H1 (cell line): ENCODE data around the gene PARD3. TPM values are rescaled to one million over a fixed set of nuclear protein-coding genes. Genes with fewer than 3 reads are reported as not detected.

Experiments used
- CTCF ChIA-PET: fragments of 300-600 bp; sonication (Branson Sonifier 250); formaldehyde crosslinking; loops from one replicate; lab custom pipeline; 2021; ENCODE audit not compliant: partially characterized antibody; lab: Charles Lee
- POLR2A ChIA-PET: fragments of 300-600 bp; sonication (Branson Sonifier 250); formaldehyde crosslinking; loops from one replicate; lab custom pipeline; 2021; ENCODE audit warnings: inconsistent platforms; ENCODE audit not compliant: partially characterized antibody; lab: Charles Lee
- DNase-seq, 2 experiments: peaks; one replicate each; pipeline versions ENCODE4 v3.0.0 to v3.0.0-alpha.2; 2010 to 2022; ENCODE audit warnings: low spot score in 2 of 2, low read depth in 1 of 2, mixed read lengths in 1 of 2
- FAIRE-seq: peaks from 2 replicates; lab custom pipeline; 2011; peaks lifted over from hg19 to GRCh38; lab: Jason Lieb, UNC
- H2AFZ ChIP-seq: 2 replicates; pipeline ENCODE4 v1.8.1; 2012; ENCODE audit warnings: low read length, inconsistent platforms
- H2AK5ac ChIP-seq: 2 replicates; pipeline ENCODE4 v1.6.1; 2013; ENCODE audit warnings: low read depth, low read length
- H2BK120ac ChIP-seq: replicated peaks from 2 replicates; pipeline ENCODE3; 2013; ENCODE audit warnings: low read depth, low read length, inconsistent platforms
- H2BK12ac ChIP-seq: 2 replicates; pipeline ENCODE4 v1.6.1; 2013; ENCODE audit warnings: low read depth, low read length
- H2BK15ac ChIP-seq: 2 replicates; pipeline ENCODE4 v1.6.1; 2013; ENCODE audit warnings: low read length
- H2BK20ac ChIP-seq: 2 replicates; pipeline ENCODE4 v1.6.1; 2013; ENCODE audit warnings: low read length
- H2BK5ac ChIP-seq: 2 replicates; pipeline ENCODE4 v1.6.1; 2013; ENCODE audit warnings: low read depth, low read length
- H3K14ac ChIP-seq: 2 replicates; pipeline ENCODE4 v1.6.1; 2013; ENCODE audit warnings: inconsistent platforms; ENCODE audit not compliant: insufficient read length
- H3K18ac ChIP-seq: 2 replicates; pipeline ENCODE4 v1.6.1; 2013; ENCODE audit warnings: low read length; ENCODE audit errors: extremely low read depth
- H3K23ac ChIP-seq: 2 replicates; pipeline ENCODE4 v1.6.1; 2013; ENCODE audit warnings: inconsistent platforms; ENCODE audit not compliant: insufficient read length
- H3K23me2 ChIP-seq: 2 replicates; pipeline ENCODE4 v1.6.1; 2013; ENCODE audit warnings: low read depth, low read length
- H3K27ac ChIP-seq: 2 replicates; pipeline ENCODE4 v1.6.1; 2011; ENCODE audit warnings: low read depth, low read length, inconsistent platforms
- H3K27me3 ChIP-seq, 4 experiments: replicated peaks in 1 of 4; 1 replicate in 1 of 4; 2 replicates in 3 of 4; pipeline versions ENCODE4 v1.6.1 to v1.8.1; 2011 to 2013; ENCODE audit warnings: low read length in 3 of 4, mild to moderate bottlenecking in 3 of 4, inconsistent platforms in 2 of 4, mixed read lengths in 2 of 4, moderate library complexity in 1 of 4; ENCODE audit not compliant: control insufficient read depth in 3 of 4, insufficient read depth in 3 of 4; ENCODE audit errors: extremely low read depth in 1 of 4
- H3K36me3 ChIP-seq, 4 experiments: 2 replicates each; pipeline versions ENCODE4 v1.6.1 to v1.8.1; 2011 to 2013; ENCODE audit warnings: mild to moderate bottlenecking in 4 of 4, low read length in 3 of 4, moderate library complexity in 2 of 4, control low read depth in 1 of 4, inconsistent platforms in 1 of 4; ENCODE audit not compliant: insufficient read depth in 4 of 4, control insufficient read depth in 2 of 4
- H3K4ac ChIP-seq: replicated peaks from 2 replicates; pipeline ENCODE3; 2013; ENCODE audit warnings: low read length, low read depth, mixed read lengths, inconsistent platforms; ENCODE audit not compliant: insufficient read length
- H3K4me1 ChIP-seq, 4 experiments: replicated peaks in 1 of 4; 1 replicate in 1 of 4; 2 replicates in 3 of 4; pipeline versions ENCODE4 v1.6.1 to v1.8.1; 2011 to 2013; ENCODE audit warnings: low read length in 3 of 4, inconsistent platforms in 2 of 4, mixed read lengths in 1 of 4; ENCODE audit not compliant: insufficient read depth in 4 of 4, control insufficient read depth in 3 of 4
- H3K4me2 ChIP-seq, 2 experiments: 2 replicates each; pipeline versions ENCODE4 v1.6.1 to v1.8.1; 2011 to 2013; ENCODE audit warnings: low read depth in 2 of 2, low read length in 2 of 2, control low read depth in 1 of 2, inconsistent platforms in 1 of 2, mild to moderate bottlenecking in 1 of 2; ENCODE audit not compliant: insufficient read depth in 1 of 2
- H3K4me3 ChIP-seq, 4 experiments: fragments of 200-600, 300-600 bp in 1 of 4; sonication (generic), shearing (Covaris generic), sonication (Bioruptor Twin) in 1 of 4; 2 replicates each; pipeline versions ENCODE4 v1.5.1 to v1.8.1; 2011 to 2016; ENCODE audit warnings: low read length in 4 of 4, low read depth in 3 of 4, control low read depth in 2 of 4, inconsistent platforms in 2 of 4, mild to moderate bottlenecking in 2 of 4, mixed read lengths in 1 of 4, moderate library complexity in 1 of 4; ENCODE audit not compliant: insufficient read depth in 2 of 4; ENCODE audit errors: extremely low read depth in 1 of 4
- H3K56ac ChIP-seq: replicated peaks from 2 replicates; pipeline ENCODE3; 2013; ENCODE audit warnings: low read depth, mild to moderate bottlenecking, mixed read lengths, low read length, inconsistent platforms; ENCODE audit not compliant: insufficient read length
- H3K79me1 ChIP-seq: 2 replicates; pipeline ENCODE4 v1.6.1; 2013; ENCODE audit warnings: low read depth, low read length, control low read depth
- H3K79me2 ChIP-seq, 2 experiments: 2 replicates each; pipeline versions ENCODE4 v1.6.1 to v1.8.1; 2012 to 2013; ENCODE audit warnings: low read length in 2 of 2, mild to moderate bottlenecking in 2 of 2, inconsistent platforms in 1 of 2; ENCODE audit not compliant: insufficient read depth in 2 of 2, control insufficient read depth in 1 of 2
- H3K9ac ChIP-seq, 4 experiments: replicated peaks in 1 of 4; 1 replicate in 1 of 4; 2 replicates in 3 of 4; pipeline versions ENCODE4 v1.6.1 to v1.8.1; 2011 to 2013; ENCODE audit warnings: low read depth in 3 of 4, low read length in 3 of 4, control low read depth in 2 of 4, mild to moderate bottlenecking in 2 of 4, moderate library complexity in 2 of 4, inconsistent platforms in 1 of 4; ENCODE audit errors: extremely low read depth in 1 of 4
- H3K9me3 ChIP-seq, 2 experiments: 2 replicates each; pipeline versions ENCODE4 v1.6.1 to v1.8.1; 2012 to 2013; ENCODE audit warnings: mild to moderate bottlenecking in 2 of 2, moderate library complexity in 2 of 2, control low read depth in 1 of 2, inconsistent platforms in 1 of 2, low read depth in 1 of 2, low read length in 1 of 2, mixed read lengths in 1 of 2; ENCODE audit not compliant: insufficient read depth in 2 of 2
- H4K20me1 ChIP-seq, 2 experiments: replicated peaks in 1 of 2; 2 replicates each; pipeline versions ENCODE3 to v1.8.1; 2011 to 2013; ENCODE audit warnings: inconsistent platforms in 2 of 2, low read length in 2 of 2, mild to moderate bottlenecking in 1 of 2; ENCODE audit not compliant: insufficient read depth in 2 of 2, control insufficient read depth in 1 of 2
- H4K5ac ChIP-seq: 2 replicates; pipeline ENCODE4 v1.6.1; 2013; ENCODE audit warnings: low read length, low read depth, mixed read lengths, inconsistent platforms; ENCODE audit not compliant: insufficient read length
- H4K8ac ChIP-seq: 2 replicates; pipeline ENCODE4 v1.8.0; 2013; ENCODE audit warnings: mild to moderate bottlenecking, moderate library complexity, low read length, inconsistent platforms; ENCODE audit not compliant: insufficient read depth; ENCODE audit errors: extremely low read depth
- H4K91ac ChIP-seq: replicated peaks from 2 replicates; pipeline ENCODE3; 2013; ENCODE audit warnings: low read length, mixed read lengths, inconsistent platforms; ENCODE audit not compliant: insufficient read length
- BACH1 ChIP-seq: IDR thresholded peaks from 2 replicates; pipeline ENCODE4 v1.6.1; 2012; ENCODE audit warnings: low read length, improper control_type of control experiment
- CTBP2 ChIP-seq: IDR thresholded peaks from 2 replicates; pipeline ENCODE4 v1.7.0; 2011; ENCODE audit warnings: borderline replicate concordance, mild to moderate bottlenecking, moderate library complexity, mixed read lengths, low read length; ENCODE audit not compliant: insufficient read depth, insufficient read length
- EZH2 ChIP-seq: fragments of 200-600 bp; sonication (generic); IDR thresholded peaks from 2 replicates; pipeline ENCODE4 v1.7.1; 2012; ENCODE audit warnings: low read depth, mild to moderate bottlenecking, moderate library complexity, low read length, inconsistent platforms; ENCODE audit not compliant: severe bottlenecking
- JUND ChIP-seq: IDR thresholded peaks from 2 replicates; pipeline ENCODE4 v1.6.1; 2011; ENCODE audit warnings: mild to moderate bottlenecking, improper control_type of control experiment, low read length
- KDM5A ChIP-seq: fragments of 200-600 bp; IDR thresholded peaks from 2 replicates; pipeline ENCODE4 v1.7.1; 2012; ENCODE audit warnings: mild to moderate bottlenecking, low read length, inconsistent platforms, mixed read lengths
- POU5F1 ChIP-seq: IDR thresholded peaks from 2 replicates; pipeline ENCODE4 v1.6.1; 2011; ENCODE audit warnings: low read depth, mild to moderate bottlenecking, low read length, moderate library complexity
- RAD21 ChIP-seq, 2 experiments: IDR thresholded peaks in 1 of 2; conservative IDR thresholded peaks in 1 of 2; 2 replicates each; pipeline ENCODE4 v1.6.1; 2011; ENCODE audit warnings: low read depth in 2 of 2, low read length in 2 of 2, improper control_type of control experiment in 1 of 2, inconsistent platforms in 1 of 2, mild to moderate bottlenecking in 1 of 2, moderate library complexity in 1 of 2
- RBBP5 ChIP-seq: IDR thresholded peaks from 2 replicates; pipeline ENCODE4 v1.7.1; 2012; ENCODE audit warnings: low read depth, mild to moderate bottlenecking, inconsistent platforms, low read length, moderate library complexity, borderline replicate concordance
- RXRA ChIP-seq: IDR thresholded peaks from 2 replicates; pipeline ENCODE4 v1.6.1; 2011; ENCODE audit warnings: low read depth, mild to moderate bottlenecking, low read length, moderate library complexity; ENCODE audit not compliant: insufficient read depth
- SIX5 ChIP-seq: IDR thresholded peaks from 2 replicates; pipeline ENCODE4 v1.6.1; 2011; ENCODE audit warnings: mild to moderate bottlenecking, low read depth, low read length
- SP4 ChIP-seq: IDR thresholded peaks from 2 replicates; pipeline ENCODE4 v1.6.1; 2012; ENCODE audit warnings: low read length, inconsistent platforms
- TAF7 ChIP-seq: optimal IDR thresholded peaks from 2 replicates; pipeline ENCODE3; 2011; ENCODE audit warnings: low read depth, mild to moderate bottlenecking, inconsistent platforms, low read length, moderate library complexity, borderline replicate concordance
- TBP ChIP-seq: IDR thresholded peaks from 2 replicates; pipeline ENCODE4 v1.6.1; 2011; ENCODE audit warnings: low read depth, low read length, improper control_type of control experiment
- WGBS, 2 experiments: shearing (Covaris generic) in 1 of 2; methylation state at CpG; one replicate each; pipeline versions ENCODE4 v1.1.6 to v1.1.7; 2013 to 2015; ENCODE audit warnings: low lambda C conversion rate in 2 of 2, mixed read lengths in 2 of 2, inconsistent platforms in 1 of 2, low coverage in 1 of 2, missing lambda C conversion rate in 1 of 2; ENCODE audit not compliant: insufficient replicate concordance in 2 of 2, insufficient coverage in 1 of 2, insufficient read length in 1 of 2; ENCODE audit errors: extremely low coverage in 1 of 2, missing lambda C conversion rate in 1 of 2; 5-methylcytosine and 5-hydroxymethylcytosine counted together
- polyA plus RNA-seq, 7 experiments: library from polyadenylated mRNA; depleted of rRNA in 3 of 7; stranded (reverse) in 5 of 7; unstranded in 2 of 7; fragments of >200 nt in 5 of 7; fragments of 200-250 nt in 2 of 7; gene quantifications; 1 replicate in 5 of 7; 2 replicates in 1 of 7; 4 replicates in 1 of 7; pipeline versions ENCODE4 v1.2.1 to v1.2.3, GENCODE V29; 2011 to 2013; ENCODE audit warnings: missing spikeins in 2 of 7, mixed read lengths in 2 of 7
- total RNA-seq: library from RNA; stranded (reverse); fragmentation: NEBNext Ultra II Directional; extraction: Animal tissue kit (Norgen Biotek cat#: 25700); gene quantifications from 2 replicates; pipeline ENCODE4 v1.2.1, GENCODE V29; 2021
- TF ChIP-seq, protein P1 (sequence below): IDR thresholded peaks from 2 replicates; pipeline ENCODE4 v1.6.1; 2011; ENCODE audit warnings: low read depth, mild to moderate bottlenecking, low read length; ENCODE audit not compliant: insufficient read depth

The PARD3 gene
- total and polyA plus RNA-seq, 2 of the 8 experiments (the other 6 are each of a cell fraction or from before 2014, with no cell fraction given): 19.7 to 49.1 TPM

- DNase-seq (no peak), FAIRE-seq (no peak)
- peaks cover 0 to 2% (median 1%) of the 10 kb centered on the region in 4 experiments; a peak in 2 of 7 replicates for H3K4me1 ChIP-seq
- no peak overlapping the region for H2BK120ac ChIP-seq
- H3K23me2 ChIP-seq: no peaks in the 10 kb centered on the region
- no peak overlapping the region for H2BK20ac ChIP-seq
- ChIA-PET CTCF (interaction anchor here (0.6 to 2.0 kb wide), 4 partner anchors 9 to 275 kb away, joined by 3 to 5 read pairs (median 4); no protein-coding TSS in a partner anchor), POLR2A (no interaction called here)
- no peak overlapping the region for H2BK5ac ChIP-seq
- H3K23ac ChIP-seq: no peak overlapping the region
- no peak overlapping the region for H3K27ac ChIP-seq
- no peak overlapping the region for H3K56ac ChIP-seq
- H2AFZ ChIP-seq: no peak overlapping the region
- H3K79me1 ChIP-seq: no peaks in the 10 kb centered on the region
- no peak overlapping the region for H4K91ac ChIP-seq
- H3K9me3 ChIP-seq: no peaks in the 10 kb centered on the region
- H3K4me3 ChIP-seq: no peak overlapping the region
- no peaks in the 10 kb centered on the region for H4K20me1 ChIP-seq
- no peaks in the 10 kb centered on the region for H3K79me2 ChIP-seq
- H2BK15ac ChIP-seq: no peak overlapping the region
- no peak overlapping the region for H3K18ac ChIP-seq
- no peak overlapping the region for H3K4ac ChIP-seq
- H3K9ac ChIP-seq: no peak overlapping the region
- no peak overlapping the region for H3K14ac ChIP-seq
- WGBS, 2 experiments: 91% methylated on average over 3 of the region's 4 CpGs; no CpG with 5 or more reads in 1 of the 2 experiments
- no peak overlapping the region for H2BK12ac ChIP-seq
- H4K5ac ChIP-seq: no peak overlapping the region
- no peak overlapping the region for H4K8ac ChIP-seq
- no peak overlapping the region for H3K4me2 ChIP-seq
- no peaks in the 10 kb centered on the region for H3K36me3 ChIP-seq
- H2AK5ac ChIP-seq: no peak overlapping the region
- no peaks in the 10 kb centered on the region for H3K27me3 ChIP-seq
- TF ChIP-seq TBP (no peak), RXRA (no peak), RBBP5 (no peak), SP4 (no peak), POU5F1 (no peak), JUND (no peak), RAD21 (IDR thresholded peaks at IDR 0.05 in 1 of 2, conservative IDR thresholded peaks at IDR 0.05 in 1 of 2; ENCODE audit: low read depth in 2 of 2, low read length in 2 of 2) (no peak), CTBP2 (no peak), BACH1 (no peak), EZH2 (no peak), KDM5A (no peak), TAF7 (no peak), SIX5 (no peak)
- TF ChIP-seq, protein P1, sequence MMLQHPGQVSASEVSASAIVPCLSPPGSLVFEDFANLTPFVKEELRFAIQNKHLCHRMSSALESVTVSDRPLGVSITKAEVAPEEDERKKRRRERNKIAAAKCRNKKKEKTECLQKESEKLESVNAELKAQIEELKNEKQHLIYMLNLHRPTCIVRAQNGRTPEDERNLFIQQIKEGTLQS: no peak
Observed at GRCh38 chr10:34853357-34853756, 38.3 kb upstream of the PARD3 start.
